LNCaP clone FGC (cell line): ENCODE results near the gene RTL9.

Source experiments
- DNase-seq: peaks from one replicate; pipeline ENCODE4 v3.0.0-alpha.2; 2011; ENCODE audit warnings: low read depth
- H3K4me3 ChIP-seq: 2 replicates; pipeline ENCODE4 v1.5.1; 2011; ENCODE audit warnings: mild to moderate bottlenecking, low read depth, low read length, control low read depth
- CTCF ChIP-seq: IDR thresholded peaks from 2 replicates; pipeline ENCODE4 v1.5.1; 2012; ENCODE audit warnings: mild to moderate bottlenecking; ENCODE audit not compliant: control insufficient read depth, insufficient read depth; ENCODE audit errors: extremely low read depth

The RTL9 gene

GRCh38 chrX:110397904-110398303 is 39.3 kb downstream of the RTL9 start:
- no peak for TF ChIP-seq CTCF
- no peak for DNase-seq

GRCh38 chrX:110399497-110399896 is 40.8 kb downstream of the RTL9 start:
- no peak for DNase-seq
- no peak for TF ChIP-seq CTCF
- no peak overlapping the region for H3K4me3 ChIP-seq

More at GRCh38 chrX:110397904-110398303, 39.3 kb downstream of the RTL9 start:
- H3K4me3 ChIP-seq = no peak overlapping the region

GRCh38 chrX:110399966-110400365 is 41.3 kb downstream of the RTL9 start:
- TF ChIP-seq CTCF = no peak
- no peak for DNase-seq
- no peak overlapping the region for H3K4me3 ChIP-seq

GRCh38 chrX:110401135-110401534 is 42.5 kb downstream of the RTL9 start:
- TF ChIP-seq CTCF = no peak
- no peak for DNase-seq
- H3K4me3 ChIP-seq = no peak overlapping the region

GRCh38 chrX:110402091-110402849 is 43.6 kb downstream of the RTL9 start:
- no peak overlapping the region for H3K4me3 ChIP-seq
- DNase-seq = no peak
- no peak for TF ChIP-seq CTCF

- H3K4me3 ChIP-seq = no peak overlapping the region
- DNase-seq = no peak
- no peak for TF ChIP-seq CTCF
These were observed 44.2 kb downstream of the RTL9 start for GRCh38 chrX:110402850-110403221.

- TF ChIP-seq CTCF = no peak
- H3K4me3 ChIP-seq = no peak overlapping the region
- DNase-seq = no peak
These were observed 45.0 kb downstream of the RTL9 start for GRCh38 chrX:110403441-110404238.
